HG03565 (cell line): ENCODE measurements around the gene HHIPL1.

Experiments used
- ATAC-seq: cut with Tn5 transposase; IDR thresholded peaks from one replicate; pipeline ENCODE4 v1.9.1; 2021; ENCODE audit warnings: mild to moderate bottlenecking, moderate library complexity; ENCODE audit not compliant: unreplicated experiment

Gene HHIPL1

GRCh38 chr14:99609245-99610170, 35.4 kb upstream of the HHIPL1 start:
- ATAC-seq: no peak

GRCh38 chr14:99611646-99612045, 33.3 kb upstream of the HHIPL1 start:
- ATAC-seq: no peak

GRCh38 chr14:99612071-99612737, 32.7 kb upstream of the HHIPL1 start:
- no peak for ATAC-seq

- no peak for ATAC-seq
Observed at GRCh38 chr14:99612738-99613330, 32.1 kb upstream of the HHIPL1 start.

- no peak for ATAC-seq
Observed at GRCh38 chr14:99615497-99616157, 29.3 kb upstream of the HHIPL1 start.

GRCh38 chr14:99616832-99617800, 27.8 kb upstream of the HHIPL1 start:
- no peak for ATAC-seq

- no peak for ATAC-seq
Observed at GRCh38 chr14:99619835-99620834, 24.8 kb upstream of the HHIPL1 start.

GRCh38 chr14:99621948-99622347, 23.0 kb upstream of the HHIPL1 start:
- no peak for ATAC-seq

GRCh38 chr14:99624024-99624423, 20.9 kb upstream of the HHIPL1 start:
- no peak for ATAC-seq

- no peak for ATAC-seq
Observed at GRCh38 chr14:99624971-99625370, 20.0 kb upstream of the HHIPL1 start.

- ATAC-seq: no peak
Observed at GRCh38 chr14:99625476-99625875, 19.5 kb upstream of the HHIPL1 start.

GRCh38 chr14:99626041-99626648, 18.8 kb upstream of the HHIPL1 start:
- ATAC-seq: no peak

GRCh38 chr14:99627100-99627499, 17.8 kb upstream of the HHIPL1 start:
- no peak for ATAC-seq

GRCh38 chr14:99627510-99628381, 17.2 kb upstream of the HHIPL1 start:
- no peak for ATAC-seq

- no peak for ATAC-seq
Observed at GRCh38 chr14:99628887-99629618, 15.9 kb upstream of the HHIPL1 start.

GRCh38 chr14:99630202-99630601, 14.7 kb upstream of the HHIPL1 start:
- no peak for ATAC-seq
